Uterus (tissue), 4 donors: ENCODE measurements around the gene MAPK9. TPM values are rescaled to one million over a fixed set of nuclear protein-coding genes. Genes with fewer than 3 reads are reported as not detected.

Experiments used
- DNase-seq, 2 donors: peaks; one replicate each; pipeline ENCODE4 v3.0.0-alpha.2; 2019 to 2020
- H3K27ac ChIP-seq, 2 donors: fragments of 200-600 bp; sonication (generic); 1 replicate in 1 of 2; 2 replicates in 1 of 2; pipeline ENCODE4 v1.5.1; 2016 to 2018
- H3K27me3 ChIP-seq, 2 donors: fragments of 200-600 bp; sonication (generic); one replicate each; pipeline ENCODE4 v1.5.1; 2018 to 2019; ENCODE audit warnings: control low read depth in 1 of 2
- H3K36me3 ChIP-seq, 2 donors: fragments of 200-600 bp; sonication (generic); one replicate each; pipeline ENCODE4 v1.5.1; 2019; ENCODE audit warnings: control low read depth in 1 of 2
- H3K4me1 ChIP-seq, 2 donors: fragments of 200-600 bp; sonication (generic); one replicate each; pipeline ENCODE4 v1.5.1; 2018 to 2019; ENCODE audit warnings: control low read depth in 1 of 2
- H3K4me3 ChIP-seq, 2 donors: fragments of 200-600 bp; sonication (generic); 1 replicate in 1 of 2; 2 replicates in 1 of 2; pipeline ENCODE4 v1.5.1; 2018 to 2019; ENCODE audit warnings: mild to moderate bottlenecking in 1 of 2
- H3K9me3 ChIP-seq, 2 donors: fragments of 200-600 bp; sonication (generic); one replicate each; pipeline ENCODE4 v1.5.1; 2019; ENCODE audit warnings: control low read depth in 1 of 2
- POLR2A ChIP-seq, 2 donors: fragments of 450-650 bp; IDR thresholded peaks; one replicate each; pipeline ENCODE4 v1.6.1; 2016; ENCODE audit warnings: antibody characterized with exemption in 2 of 2, mild to moderate bottlenecking in 1 of 2, moderate library complexity in 1 of 2
- intact Hi-C: fragments of 100-400 bp; cut with DNase I; formaldehyde crosslinking; loops from one replicate; pipeline ENCODE4 v1.15.1; 2023; ENCODE audit warnings: low total_unique reads
- total RNA-seq, 4 donors: library from RNA; depleted of rRNA in 3 of 4; stranded (reverse); fragments of >200 nt in 3 of 4; gene quantifications; one replicate each; pipeline versions ENCODE4 v1.1.0 to v1.2.4, GENCODE V29; 2014 to 2023
- TF ChIP-seq, protein P1 (sequence below), 4 experiments: fragments of 200-600 bp in 2 of 4; fragments of 450-650 bp in 2 of 4; sonication (generic) in 2 of 4; IDR thresholded peaks; one replicate each; pipeline ENCODE4 v1.5.1; 2016 to 2019; ENCODE audit warnings: antibody characterized with exemption in 4 of 4, mild to moderate bottlenecking in 2 of 4, moderate library complexity in 1 of 4
- donor health status: DM: yes; HTN: yes; CAD: no.

The MAPK9 gene
- total RNA-seq, 4 donors from 2014 or later, result 9.2 to 45.1 (median 33.3) TPM

- Histone ChIP-seq H3K4me3 (no peak overlapping the region), H3K9me3 (no peaks in the 10 kb centered on the region), H3K36me3 (no peaks in the 10 kb centered on the region), H3K27me3 (no peaks in the 10 kb centered on the region), H3K4me1 (no peaks in the 10 kb centered on the region), H3K27ac (no peak overlapping the region)
- intact Hi-C loops, result no loop called here
- TF ChIP-seq, protein P1, sequence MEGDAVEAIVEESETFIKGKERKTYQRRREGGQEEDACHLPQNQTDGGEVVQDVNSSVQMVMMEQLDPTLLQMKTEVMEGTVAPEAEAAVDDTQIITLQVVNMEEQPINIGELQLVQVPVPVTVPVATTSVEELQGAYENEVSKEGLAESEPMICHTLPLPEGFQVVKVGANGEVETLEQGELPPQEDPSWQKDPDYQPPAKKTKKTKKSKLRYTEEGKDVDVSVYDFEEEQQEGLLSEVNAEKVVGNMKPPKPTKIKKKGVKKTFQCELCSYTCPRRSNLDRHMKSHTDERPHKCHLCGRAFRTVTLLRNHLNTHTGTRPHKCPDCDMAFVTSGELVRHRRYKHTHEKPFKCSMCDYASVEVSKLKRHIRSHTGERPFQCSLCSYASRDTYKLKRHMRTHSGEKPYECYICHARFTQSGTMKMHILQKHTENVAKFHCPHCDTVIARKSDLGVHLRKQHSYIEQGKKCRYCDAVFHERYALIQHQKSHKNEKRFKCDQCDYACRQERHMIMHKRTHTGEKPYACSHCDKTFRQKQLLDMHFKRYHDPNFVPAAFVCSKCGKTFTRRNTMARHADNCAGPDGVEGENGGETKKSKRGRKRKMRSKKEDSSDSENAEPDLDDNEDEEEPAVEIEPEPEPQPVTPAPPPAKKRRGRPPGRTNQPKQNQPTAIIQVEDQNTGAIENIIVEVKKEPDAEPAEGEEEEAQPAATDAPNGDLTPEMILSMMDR (IDR thresholded peaks at IDR 0.05), result no peak
- TF ChIP-seq POLR2A (IDR thresholded peaks at IDR 0.05), result no peak
- no peak for DNase-seq
Measured at GRCh38 chr5:180233729-180234128, 58.2 kb downstream of the MAPK9 start.

GRCh38 chr5:180230017-180230416 is 61.9 kb downstream of the MAPK9 start:
- Histone ChIP-seq H3K27ac (no peak overlapping the region), H3K4me1 (no peaks in the 10 kb centered on the region), H3K9me3 (peaks cover 0 to 4% of the 10 kb centered on the region in 2 donors), H3K36me3 (no peaks in the 10 kb centered on the region), H3K4me3 (no peak overlapping the region), H3K27me3 (no peaks in the 10 kb centered on the region)
- intact Hi-C loops, result no loop called here
- TF ChIP-seq POLR2A (IDR thresholded peaks at IDR 0.05), result no peak
- TF ChIP-seq, protein P1 (IDR thresholded peaks at IDR 0.05), result no peak
- no peak for DNase-seq

GRCh38 chr5:180222056-180222455 is 69.8 kb downstream of the MAPK9 start:
- no peak for DNase-seq

GRCh38 chr5:180217797-180218196 is 74.1 kb downstream of the MAPK9 start:
- Histone ChIP-seq H3K4me3 (no peak overlapping the region), H3K4me1 (no peaks in the 10 kb centered on the region), H3K27me3 (no peaks in the 10 kb centered on the region), H3K9me3 (peaks cover 0 to 23% of the 10 kb centered on the region in 2 donors), H3K36me3 (no peaks in the 10 kb centered on the region), H3K27ac (no peak overlapping the region)
- intact Hi-C loops, result no loop called here
- DNase-seq, result no peak
- TF ChIP-seq, protein P1 (IDR thresholded peaks at IDR 0.05), result no peak
- no peak for TF ChIP-seq POLR2A (IDR thresholded peaks at IDR 0.05)

More at GRCh38 chr5:180222056-180222455, 69.8 kb downstream of the MAPK9 start:
- Histone ChIP-seq H3K4me3 (no peak overlapping the region), H3K36me3 (no peaks in the 10 kb centered on the region), H3K27ac (no peak overlapping the region), H3K9me3 (peaks cover 0 to 35% of the 10 kb centered on the region in 2 donors), H3K4me1 (no peaks in the 10 kb centered on the region), H3K27me3 (no peaks in the 10 kb centered on the region)
- intact Hi-C loops, result no loop called here
- TF ChIP-seq, protein P1 (IDR thresholded peaks at IDR 0.05), result no peak
- TF ChIP-seq POLR2A (IDR thresholded peaks at IDR 0.05), result no peak

DNA sequence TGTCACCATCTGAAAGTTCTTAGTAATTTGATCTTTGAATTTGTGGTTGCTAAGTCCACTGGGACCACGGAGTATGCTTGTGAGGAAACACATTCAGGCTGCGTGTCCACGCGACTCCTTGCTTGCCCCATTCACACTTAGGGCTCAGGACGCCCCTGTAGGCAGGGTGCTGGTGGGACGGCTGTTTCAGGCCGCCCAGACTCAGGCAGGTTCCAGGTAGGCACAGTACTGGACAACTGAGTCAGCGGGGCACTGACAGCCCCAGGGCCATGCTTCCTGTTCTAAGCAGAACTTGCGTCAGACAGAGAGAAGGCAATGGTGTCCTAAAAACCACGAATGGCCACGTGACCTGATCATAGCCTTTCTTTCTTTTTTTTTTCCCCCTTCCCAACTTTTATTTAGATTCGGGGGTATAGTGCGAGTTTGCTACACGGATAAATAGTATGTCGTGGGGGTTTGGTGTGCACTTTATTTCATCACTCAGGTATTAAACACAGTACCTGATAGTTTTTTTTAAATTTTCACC is 75.2 kb downstream of the MAPK9 start:
- no peaks in the 10 kb centered on the region for H3K36me3 ChIP-seq
- H3K9me3 ChIP-seq, result peaks cover 0 to 19% of the 10 kb centered on the region in 2 donors
- TF ChIP-seq POLR2A (IDR thresholded peaks at IDR 0.05), result no peak
- TF ChIP-seq, protein P1 (IDR thresholded peaks at IDR 0.05), result no peak
- H3K27ac ChIP-seq, result no peak overlapping the region
- intact Hi-C loops, result no loop called here
- no peaks in the 10 kb centered on the region for H3K27me3 ChIP-seq
- H3K4me3 ChIP-seq, result no peak overlapping the region
- DNase-seq, result no peak
- no peaks in the 10 kb centered on the region for H3K4me1 ChIP-seq
